Measurements from ENCODE around the gene FES.

The FES gene

GRCh38 chr15:90930861-90931574 is 46.7 kb downstream of the FES start:
- no peak for DNase-seq (ENCODE audit: low spot score)

DNA sequence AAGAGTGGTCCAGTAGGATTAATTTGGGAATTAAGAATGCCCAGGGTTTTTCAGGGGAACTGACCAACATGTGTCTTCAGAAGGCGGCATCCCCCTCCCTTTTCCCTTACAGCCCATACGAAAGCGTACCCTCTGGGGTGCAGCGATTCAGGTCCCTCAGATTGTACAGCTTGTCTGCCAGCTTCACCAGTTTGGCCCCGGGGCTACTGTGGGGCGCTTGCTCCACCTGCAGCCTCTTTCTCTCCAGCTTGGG is 47.2 kb downstream of the FES start:
- DNase-seq (ENCODE audit: low spot score): no peak

GRCh38 chr15:90931828-90932659 is 47.7 kb downstream of the FES start, which contains the start of gene HDDC3:
TSS of gene HDDC3 (minus strand) at chr15:90932549. CDS start at chr15:90932540, 9 bp downstream.
- peak; percentile 88 for DNase-seq (ENCODE audit: low spot score)

- DNase-seq (ENCODE audit: low spot score): no peak
Measured at GRCh38 chr15:90932660-90932991, 48.3 kb downstream of the FES start.

DNA sequence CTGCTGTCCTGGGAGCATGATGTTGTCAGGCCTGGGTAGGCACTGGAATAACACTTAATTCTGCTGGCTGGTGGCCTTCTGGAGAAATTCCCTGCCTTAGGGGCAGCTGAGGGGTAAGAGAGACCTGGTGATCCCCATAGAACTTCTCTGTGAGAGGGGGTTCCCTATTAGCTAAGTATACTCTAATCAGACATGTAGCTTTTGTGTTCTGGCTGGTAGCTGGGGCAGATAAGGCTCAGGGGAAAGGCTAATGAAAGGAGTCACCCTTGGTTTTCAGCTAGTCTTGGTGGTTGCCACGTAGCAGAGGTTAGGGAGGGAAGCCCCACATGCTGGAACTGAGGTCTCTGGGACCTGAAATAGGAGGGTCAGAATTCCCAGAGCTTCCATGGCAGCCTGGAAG is 49.0 kb downstream of the FES start:
- no peak for DNase-seq (ENCODE audit: low spot score)

DNA sequence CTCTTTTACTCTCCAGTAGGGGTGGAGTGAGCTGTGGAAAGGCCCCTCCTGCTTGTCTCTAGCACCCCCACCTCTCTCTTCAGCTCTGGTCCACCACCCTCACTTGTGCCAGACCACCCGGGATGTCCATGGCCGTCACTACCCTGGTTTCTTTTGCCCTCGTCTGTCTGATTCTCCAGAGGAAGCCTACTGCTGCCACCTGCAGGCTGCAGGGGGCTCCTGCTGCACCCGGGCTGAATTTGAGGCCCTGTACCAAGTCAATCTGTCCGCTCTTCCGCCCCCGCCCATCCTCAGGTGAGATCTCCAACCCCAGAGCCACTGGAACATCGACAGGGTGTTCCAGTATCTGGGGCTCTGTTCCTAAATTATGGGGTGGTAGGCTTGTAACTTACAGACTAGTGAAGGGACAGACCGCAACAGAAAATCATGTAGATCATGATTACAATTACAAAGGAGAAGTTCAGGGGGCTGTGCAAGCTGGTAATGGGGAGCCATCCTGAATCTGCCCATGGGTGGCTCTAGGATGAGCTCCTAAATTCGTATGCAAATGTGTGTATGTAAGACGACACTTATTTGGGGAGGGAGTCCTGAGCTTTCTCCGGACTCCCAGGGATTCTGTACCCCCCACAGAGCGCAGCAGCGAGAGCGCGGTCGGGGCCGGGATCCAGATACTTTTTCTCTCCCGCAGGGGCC is 50.1 kb downstream of the FES start:
- DNase-seq (ENCODE audit: low spot score): peak; percentile 89

GRCh38 chr15:90934949-90935751 is 50.8 kb downstream of the FES start, which contains the start of gene UNC45A:
TSS of gene UNC45A (plus strand) at chr15:90935285. CDS start at chr15:90935325, 40 bp downstream.
- peak; percentile 94 for DNase-seq (ENCODE audit: low spot score)

DNA sequence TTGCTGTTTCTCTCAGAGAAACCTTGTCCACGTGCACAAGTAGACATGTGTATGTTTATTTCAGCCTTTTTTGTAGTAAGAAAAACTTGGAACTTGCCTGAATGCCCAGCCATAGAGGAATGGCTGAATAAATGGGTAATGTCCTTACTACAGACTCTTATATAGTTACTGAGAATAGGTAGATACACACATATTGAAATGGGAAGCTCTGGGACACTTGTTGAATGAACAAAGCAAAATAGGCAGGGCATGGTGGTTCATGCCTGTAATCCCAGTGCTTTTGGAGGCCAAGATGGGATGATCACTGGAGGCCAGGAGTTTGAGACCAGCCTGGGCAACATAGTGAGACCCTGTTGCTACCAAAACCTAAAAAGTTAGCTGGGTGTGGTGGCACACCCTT is 52.5 kb downstream of the FES start:
- no peak for DNase-seq (ENCODE audit: low spot score)

DNA sequence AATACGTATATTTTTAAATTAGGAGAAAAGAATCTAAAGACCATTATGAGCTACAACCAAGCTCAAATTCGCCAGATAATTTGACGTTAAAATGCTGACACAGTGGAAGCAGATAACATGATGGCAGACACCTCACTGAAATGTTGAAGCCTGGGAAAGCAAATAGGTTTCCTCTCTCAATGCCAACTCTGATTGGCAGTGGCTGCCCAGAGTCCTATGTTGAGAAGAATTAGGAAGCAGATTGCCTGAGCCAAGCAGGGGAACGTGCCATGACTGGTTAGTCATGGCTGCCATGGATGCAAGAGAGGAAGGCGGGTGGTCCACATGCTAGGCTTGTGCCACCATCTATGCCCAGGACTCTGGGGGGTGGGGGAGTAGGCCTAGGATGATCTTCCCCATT is 54.0 kb downstream of the FES start:
- no peak for DNase-seq (ENCODE audit: low spot score)

- DNase-seq (ENCODE audit: low spot score): no peak
Measured at GRCh38 chr15:90939756-90940155, 55.5 kb downstream of the FES start.

GRCh38 chr15:90941038-90941437 is 56.7 kb downstream of the FES start:
- DNase-seq (ENCODE audit: low spot score): no peak

DNA sequence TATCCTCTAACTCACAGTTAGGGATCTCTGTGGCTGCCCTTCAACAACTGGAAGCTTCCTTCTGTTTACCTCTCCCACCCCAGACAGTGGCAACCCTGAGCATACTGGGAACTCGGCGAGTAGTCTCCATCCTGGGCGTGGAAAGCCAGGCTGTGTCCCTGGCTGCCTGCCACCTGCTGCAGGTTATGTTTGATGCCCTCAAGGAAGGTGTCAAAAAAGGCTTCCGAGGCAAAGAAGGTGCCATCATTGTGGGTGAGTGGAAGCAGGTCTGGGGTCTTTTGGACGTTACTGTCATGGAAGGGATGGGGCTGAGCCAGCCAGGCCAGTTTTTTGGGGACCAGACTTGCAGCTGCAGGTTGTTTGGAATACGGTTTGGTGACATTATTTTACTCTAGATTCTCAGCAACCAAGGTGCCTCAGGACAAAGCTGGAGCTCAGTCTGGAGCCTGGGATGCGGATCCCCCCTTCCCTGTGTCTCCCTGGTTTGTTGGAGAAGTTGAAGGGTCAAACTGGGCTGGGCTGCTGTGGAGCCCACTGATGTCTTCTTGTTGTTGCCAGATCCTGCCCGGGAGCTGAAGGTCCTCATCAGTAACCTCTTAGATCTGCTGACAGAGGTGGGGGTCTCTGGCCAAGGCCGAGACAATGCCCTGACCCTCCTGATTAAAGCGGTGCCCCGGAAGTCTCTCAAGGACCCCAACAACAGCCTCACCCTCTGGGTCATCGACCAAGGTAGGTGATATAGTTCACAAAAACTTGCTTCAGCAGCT is 58.2 kb downstream of the FES start:
- DNase-seq (ENCODE audit: low spot score): no peak

- no peak for DNase-seq (ENCODE audit: low spot score)
Measured at GRCh38 chr15:90945091-90945490, 60.8 kb downstream of the FES start.
